ENCODE measurements around the gene GALNT2.
A peak's percentile ranks its signal among the peaks of the same experiment; 100 is the strongest.

The GALNT2 gene

DNA sequence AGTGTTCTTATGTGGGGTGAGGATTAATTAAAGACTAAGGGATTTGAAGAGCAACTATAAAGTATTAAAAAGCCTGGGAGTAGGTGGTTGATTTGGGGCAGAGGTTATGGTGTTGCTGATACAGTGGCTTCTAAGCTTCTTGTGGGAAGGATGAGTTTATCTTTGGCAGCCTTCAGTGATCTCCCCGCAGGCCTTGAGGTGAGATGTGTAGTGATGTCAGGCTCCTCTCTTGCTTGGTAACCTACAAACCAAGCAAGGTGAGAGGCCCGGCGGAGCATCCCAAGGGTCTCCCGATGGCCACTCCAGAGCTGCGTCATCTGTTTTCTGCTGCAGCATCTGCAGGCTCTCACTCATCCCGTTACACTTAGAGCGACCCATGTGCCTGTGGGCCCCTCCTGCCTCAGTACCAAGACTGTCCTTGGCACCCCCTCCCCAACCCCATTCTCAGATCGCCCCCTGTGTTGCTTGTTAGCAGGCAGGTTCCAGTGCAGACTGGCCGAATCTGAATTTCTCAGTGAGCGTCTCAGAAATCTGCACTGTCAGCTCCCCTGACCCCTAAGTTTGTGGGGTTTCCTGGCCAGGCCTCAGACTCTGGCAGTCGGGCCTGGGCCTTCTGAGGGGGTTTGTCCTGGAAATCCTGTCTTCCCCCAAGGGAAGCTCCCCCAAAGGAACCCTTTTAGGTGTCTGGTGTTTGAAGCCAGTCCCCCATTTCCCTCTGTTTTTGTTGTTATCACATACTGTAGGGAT lies 77.9 kb downstream of the GALNT2 start:
- Histone ChIP-seq H3K18ac (ENCODE audit: low read length) (no peak overlapping the region), H3K4me1 (ENCODE audit: control insufficient read depth, low read depth, low read length) (peaks cover 2% of the 10 kb centered on the region), H3K56ac (ENCODE audit: low read length) (no peak overlapping the region), H2BK15ac (replicated peaks; ENCODE audit: low read depth) (no peak overlapping the region), H3K36me3 (ENCODE audit: control insufficient read depth, insufficient read depth, low read length) (no peaks in the 10 kb centered on the region), H3K27me3 (ENCODE audit: insufficient read depth, low read length, poor library complexity) (no peaks in the 10 kb centered on the region), H3K27ac (ENCODE audit: low read depth, low read length) (no peak overlapping the region), H4K5ac (ENCODE audit: low read length) (no peak overlapping the region), H3K4ac (ENCODE audit: low read depth, low read length) (no peak overlapping the region), H3K4me3 (ENCODE audit: low read length) (no peak overlapping the region), H4K8ac (ENCODE audit: low read depth, low read length) (no peak overlapping the region), H2BK5ac (ENCODE audit: low read length) (no peak overlapping the region), H3K9ac (ENCODE audit: low read length) (no peak overlapping the region), H2AK5ac (ENCODE audit: low read length) (no peak overlapping the region), H3K79me2 (ENCODE audit: control insufficient read depth, insufficient read depth, low read length) (peaks cover 4% of the 10 kb centered on the region), H3K23ac (ENCODE audit: low read length) (peak overlapping the region; percentile 81), H2BK120ac (ENCODE audit: low read depth, low read length) (no peak overlapping the region), H3K4me2 (ENCODE audit: low read length) (no peak overlapping the region), H3K79me1 (ENCODE audit: low read length) (peaks cover 5% of the 10 kb centered on the region)
- no CpG with 5 or more reads among the region's 11 CpGs for WGBS (ENCODE audit: extremely low coverage, insufficient coverage, low lambda C conversion rate)
- DNase-seq = no peak

DNA sequence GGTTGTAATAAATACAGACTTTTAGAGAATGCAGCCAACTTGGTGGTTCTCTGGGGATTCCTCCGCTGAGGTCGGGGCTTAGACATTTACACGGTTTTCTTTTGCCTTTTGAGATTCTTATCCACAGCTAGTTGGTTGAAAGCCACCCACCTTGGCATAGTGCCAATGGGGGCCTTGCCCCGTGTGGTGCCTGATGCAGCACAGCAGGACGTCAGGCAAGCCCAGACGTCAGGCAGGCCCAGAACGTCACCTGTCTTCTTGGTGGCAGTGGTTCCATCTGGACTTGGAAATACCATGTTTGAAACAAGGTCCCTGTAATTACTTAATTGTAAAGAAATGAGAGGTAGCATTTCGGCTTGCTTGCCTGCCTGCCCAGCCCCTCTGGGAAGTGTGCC lies 78.5 kb downstream of the GALNT2 start:
- peaks cover 5% of the 10 kb centered on the region for H3K79me1 ChIP-seq (ENCODE audit: low read length)
- peaks cover 2% of the 10 kb centered on the region for H3K4me1 ChIP-seq (ENCODE audit: control insufficient read depth, low read depth, low read length)
- H3K4me2 ChIP-seq (ENCODE audit: low read length) = no peak overlapping the region
- no CpG with 5 or more reads among the region's 8 CpGs for WGBS (ENCODE audit: extremely low coverage, insufficient coverage, low lambda C conversion rate)
- no peak overlapping the region for H3K4me3 ChIP-seq (ENCODE audit: low read length)
- no peak overlapping the region for H3K23ac ChIP-seq (ENCODE audit: low read length)
- H3K56ac ChIP-seq (ENCODE audit: low read length) = no peak overlapping the region
- H2AK5ac ChIP-seq (ENCODE audit: low read length) = no peak overlapping the region
- no peak overlapping the region for H2BK5ac ChIP-seq (ENCODE audit: low read length)
- peaks cover 4% of the 10 kb centered on the region for H3K79me2 ChIP-seq (ENCODE audit: control insufficient read depth, insufficient read depth, low read length)
- no peaks in the 10 kb centered on the region for H3K36me3 ChIP-seq (ENCODE audit: control insufficient read depth, insufficient read depth, low read length)
- H4K8ac ChIP-seq (ENCODE audit: low read depth, low read length) = no peak overlapping the region
- no peak overlapping the region for H4K5ac ChIP-seq (ENCODE audit: low read length)
- no peak overlapping the region for H2BK15ac ChIP-seq (replicated peaks; ENCODE audit: low read depth)
- H3K27me3 ChIP-seq (ENCODE audit: insufficient read depth, low read length, poor library complexity) = no peaks in the 10 kb centered on the region
- no peak overlapping the region for H2BK120ac ChIP-seq (ENCODE audit: low read depth, low read length)
- H3K27ac ChIP-seq (ENCODE audit: low read depth, low read length) = no peak overlapping the region
- H3K18ac ChIP-seq (ENCODE audit: low read length) = no peak overlapping the region
- no peak overlapping the region for H3K9ac ChIP-seq (ENCODE audit: low read length)
- H3K4ac ChIP-seq (ENCODE audit: low read depth, low read length) = no peak overlapping the region
- DNase-seq = no peak

DNA sequence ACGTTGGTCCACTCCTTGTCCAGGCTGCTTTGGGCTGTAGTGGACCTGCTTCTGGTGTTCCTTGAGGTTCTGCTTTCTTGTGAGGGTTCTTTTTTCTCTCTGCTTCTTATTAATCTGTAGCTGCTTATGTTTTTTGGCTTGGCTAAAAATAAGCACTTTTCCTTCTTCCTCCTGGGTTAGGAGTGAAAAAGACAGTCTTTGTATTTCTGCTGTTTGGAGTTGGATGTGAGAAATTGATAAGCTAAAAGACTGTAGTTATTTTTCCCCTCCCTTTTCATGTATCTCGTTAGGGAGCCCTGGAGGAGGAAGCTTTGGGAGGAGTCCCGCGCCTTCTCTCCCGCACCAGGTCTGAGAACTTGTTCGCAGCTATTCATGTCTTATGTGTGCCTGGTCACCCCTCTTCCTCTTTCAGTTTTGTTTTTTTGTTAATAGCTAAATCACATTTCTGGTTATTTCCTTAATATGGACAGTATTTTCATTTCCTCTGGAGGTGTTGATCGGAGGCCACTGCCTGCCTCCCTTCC lies 79.0 kb downstream of the GALNT2 start:
- no peak overlapping the region for H3K56ac ChIP-seq (ENCODE audit: low read length)
- no peak overlapping the region for H3K4me2 ChIP-seq (ENCODE audit: low read length)
- no peaks in the 10 kb centered on the region for H3K36me3 ChIP-seq (ENCODE audit: control insufficient read depth, insufficient read depth, low read length)
- no peak overlapping the region for H3K18ac ChIP-seq (ENCODE audit: low read length)
- peaks cover 5% of the 10 kb centered on the region for H3K79me1 ChIP-seq (ENCODE audit: low read length)
- no peak overlapping the region for H3K4me3 ChIP-seq (ENCODE audit: low read length)
- no peak overlapping the region for H2BK120ac ChIP-seq (ENCODE audit: low read depth, low read length)
- no peak overlapping the region for H3K4ac ChIP-seq (ENCODE audit: low read depth, low read length)
- H2BK15ac ChIP-seq (replicated peaks; ENCODE audit: low read depth) = no peak overlapping the region
- peaks cover 4% of the 10 kb centered on the region for H3K79me2 ChIP-seq (ENCODE audit: control insufficient read depth, insufficient read depth, low read length)
- H3K23ac ChIP-seq (ENCODE audit: low read length) = no peak overlapping the region
- no peak overlapping the region for H4K8ac ChIP-seq (ENCODE audit: low read depth, low read length)
- H3K9ac ChIP-seq (ENCODE audit: low read length) = no peak overlapping the region
- no peaks in the 10 kb centered on the region for H3K27me3 ChIP-seq (ENCODE audit: insufficient read depth, low read length, poor library complexity)
- no peak overlapping the region for H2AK5ac ChIP-seq (ENCODE audit: low read length)
- H2BK5ac ChIP-seq (ENCODE audit: low read length) = no peak overlapping the region
- no peak for DNase-seq
- peaks cover 2% of the 10 kb centered on the region for H3K4me1 ChIP-seq (ENCODE audit: control insufficient read depth, low read depth, low read length)
- no peak overlapping the region for H3K27ac ChIP-seq (ENCODE audit: low read depth, low read length)
- no CpG with 5 or more reads among the region's 7 CpGs for WGBS (ENCODE audit: extremely low coverage, insufficient coverage, low lambda C conversion rate)
- H4K5ac ChIP-seq (ENCODE audit: low read length) = no peak overlapping the region

DNA sequence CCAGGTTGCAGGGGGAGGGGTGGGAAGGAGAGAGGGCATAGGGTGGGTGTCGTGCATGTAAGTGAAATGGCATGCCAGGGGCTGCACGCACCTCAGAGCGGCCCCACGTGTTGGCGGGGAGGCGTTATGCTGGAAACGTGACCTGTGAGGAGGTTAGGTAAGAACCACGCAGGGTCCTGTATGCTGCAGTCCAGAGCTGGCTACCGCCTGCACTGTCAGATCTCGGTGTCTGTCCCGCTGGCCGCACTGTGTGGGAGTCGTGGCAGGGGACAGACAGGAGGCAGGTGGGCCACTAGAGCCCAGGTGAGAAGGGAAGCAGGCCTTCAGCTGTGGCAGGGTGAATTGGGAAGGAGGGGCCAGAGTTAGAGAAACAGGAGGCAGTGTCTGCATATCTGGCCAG lies 79.7 kb downstream of the GALNT2 start:
- no peak overlapping the region for H3K4me2 ChIP-seq (ENCODE audit: low read length)
- H4K8ac ChIP-seq (ENCODE audit: low read depth, low read length) = no peak overlapping the region
- no peak overlapping the region for H2AK5ac ChIP-seq (ENCODE audit: low read length)
- H2BK5ac ChIP-seq (ENCODE audit: low read length) = no peak overlapping the region
- DNase-seq = no peak
- H3K4me1 ChIP-seq (ENCODE audit: control insufficient read depth, low read depth, low read length) = peaks cover 2% of the 10 kb centered on the region
- WGBS (ENCODE audit: extremely low coverage, insufficient coverage, low lambda C conversion rate) = no CpG with 5 or more reads among the region's 13 CpGs
- H3K56ac ChIP-seq (ENCODE audit: low read length) = peak overlapping the region; percentile 2
- no peak overlapping the region for H3K18ac ChIP-seq (ENCODE audit: low read length)
- H3K4ac ChIP-seq (ENCODE audit: low read depth, low read length) = no peak overlapping the region
- H3K27me3 ChIP-seq (ENCODE audit: insufficient read depth, low read length, poor library complexity) = no peaks in the 10 kb centered on the region
- no peak overlapping the region for H3K23ac ChIP-seq (ENCODE audit: low read length)
- no peaks in the 10 kb centered on the region for H3K36me3 ChIP-seq (ENCODE audit: control insufficient read depth, insufficient read depth, low read length)
- no peak overlapping the region for H3K9ac ChIP-seq (ENCODE audit: low read length)
- H3K4me3 ChIP-seq (ENCODE audit: low read length) = no peak overlapping the region
- no peak overlapping the region for H3K27ac ChIP-seq (ENCODE audit: low read depth, low read length)
- H3K79me1 ChIP-seq (ENCODE audit: low read length) = peaks cover 5% of the 10 kb centered on the region
- H4K5ac ChIP-seq (ENCODE audit: low read length) = no peak overlapping the region
- peaks cover 4% of the 10 kb centered on the region for H3K79me2 ChIP-seq (ENCODE audit: control insufficient read depth, insufficient read depth, low read length)
- no peak overlapping the region for H2BK120ac ChIP-seq (ENCODE audit: low read depth, low read length)
- no peak overlapping the region for H2BK15ac ChIP-seq (replicated peaks; ENCODE audit: low read depth)

DNA sequence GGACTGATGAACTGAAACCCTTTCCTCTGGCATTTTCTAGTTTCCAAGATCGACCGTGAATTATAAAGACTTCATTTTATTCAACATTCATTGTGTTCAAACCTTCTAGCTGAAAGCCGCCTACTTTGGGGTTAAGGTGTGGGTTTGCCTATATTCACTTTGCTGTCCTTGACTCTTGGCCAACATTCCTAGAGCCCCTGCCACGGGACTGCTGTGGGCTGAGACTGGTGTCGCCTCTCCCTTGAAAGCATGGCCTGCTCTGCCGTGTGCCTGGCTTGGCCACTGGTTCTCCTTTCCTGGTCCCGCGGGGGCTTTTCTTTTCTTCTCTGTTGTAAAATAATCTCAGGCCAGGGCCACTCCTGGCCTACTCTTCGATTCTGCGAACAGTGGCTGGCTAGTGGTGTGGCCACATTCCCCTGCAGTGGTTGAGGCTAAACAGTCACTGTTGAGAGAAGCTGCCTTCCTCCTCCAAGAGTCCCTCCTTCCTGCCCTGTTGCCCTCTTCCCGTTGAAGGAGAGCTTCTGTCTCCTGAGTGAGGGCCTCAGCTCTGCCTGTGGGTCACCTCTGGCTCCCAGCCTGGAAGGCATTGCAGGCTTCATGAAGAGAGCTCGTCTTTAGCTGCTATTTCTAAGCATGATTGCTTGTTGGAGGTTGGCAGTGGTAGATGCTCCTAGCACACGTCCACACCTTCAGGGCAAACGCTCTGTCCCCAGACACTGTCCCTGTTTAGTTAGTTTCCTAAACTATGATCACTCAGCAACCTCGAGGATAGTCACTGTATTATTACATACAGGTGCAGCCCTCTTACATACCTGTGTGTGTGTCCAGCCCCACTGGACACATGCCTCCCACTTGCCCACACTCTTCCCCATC lies 80.5 kb downstream of the GALNT2 start:
- Histone ChIP-seq H2BK5ac (ENCODE audit: low read length) (no peak overlapping the region), H3K9ac (ENCODE audit: low read length) (no peak overlapping the region), H2BK120ac (ENCODE audit: low read depth, low read length) (no peak overlapping the region), H3K27me3 (ENCODE audit: insufficient read depth, low read length, poor library complexity) (no peaks in the 10 kb centered on the region), H3K4me2 (ENCODE audit: low read length) (no peak overlapping the region), H3K27ac (ENCODE audit: low read depth, low read length) (no peak overlapping the region), H3K18ac (ENCODE audit: low read length) (no peak overlapping the region), H4K5ac (ENCODE audit: low read length) (no peak overlapping the region), H3K56ac (ENCODE audit: low read length) (no peak overlapping the region), H3K79me2 (ENCODE audit: control insufficient read depth, insufficient read depth, low read length) (peaks cover 4% of the 10 kb centered on the region), H3K4ac (ENCODE audit: low read depth, low read length) (no peak overlapping the region), H3K4me3 (ENCODE audit: low read length) (no peak overlapping the region), H2BK15ac (replicated peaks; ENCODE audit: low read depth) (no peak overlapping the region), H3K4me1 (ENCODE audit: control insufficient read depth, low read depth, low read length) (peaks cover 2% of the 10 kb centered on the region), H4K8ac (ENCODE audit: low read depth, low read length) (no peak overlapping the region), H3K79me1 (ENCODE audit: low read length) (peaks cover 5% of the 10 kb centered on the region), H3K36me3 (ENCODE audit: control insufficient read depth, insufficient read depth, low read length) (no peaks in the 10 kb centered on the region), H3K23ac (ENCODE audit: low read length) (no peak overlapping the region), H2AK5ac (ENCODE audit: low read length) (no peak overlapping the region)
- no peak for DNase-seq
- no CpG with 5 or more reads among the region's 15 CpGs for WGBS (ENCODE audit: extremely low coverage, insufficient coverage, low lambda C conversion rate)

Measured in mesendoderm (in vitro differentiated cells).